Esophagus squamous epithelium (tissue), 4 donors: ENCODE data around the gene COL4A2.

ENCODE experiments used
- CTCF ChIP-seq, 6 experiments: fragments of 450-650 bp in 4 of 6; fragments of 200-600 bp in 2 of 6; sonication (generic) in 2 of 6; IDR thresholded peaks; one replicate each; pipeline ENCODE4 v1.5.1; 2016 to 2019; ENCODE audit warnings: antibody characterized with exemption in 6 of 6, mild to moderate bottlenecking in 4 of 6, moderate library complexity in 4 of 6
- POLR2A ChIP-seq, 4 donors: fragments of 450-650 bp; IDR thresholded peaks; one replicate each; pipeline ENCODE4 v1.6.1; 2017; ENCODE audit warnings: antibody characterized with exemption in 4 of 4, mild to moderate bottlenecking in 4 of 4, moderate library complexity in 3 of 4

- TF ChIP-seq POLR2A (IDR thresholded peaks at IDR 0.05), result no peak
- TF ChIP-seq CTCF (IDR thresholded peaks at IDR 0.05), result no peak
Measured at GRCh38 chr13:110317093-110317492, 10.0 kb downstream of the COL4A2 start.
